Cardiac atrium fibroblast (primary cell): ENCODE measurements around the gene MINDY3. TPM values are rescaled to one million over a fixed set of nuclear protein-coding genes. Genes with fewer than 3 reads are reported as not detected.

Experiments used
- total RNA-seq: library from RNA; depleted of rRNA; stranded (reverse); fragments of >200 nt; gene quantifications from 2 replicates; pipeline ENCODE4 v1.2.3, GENCODE V29; 2015

MINDY3 gene
- 19.7 and 24.1 TPM in 2 replicates for total RNA-seq

GRCh38 chr10:15859906-15860691, at the start of gene MINDY3:
TSS of gene MINDY3 (minus strand) at chr10:15860507. CDS start at chr10:15860299, 208 bp downstream.

Other genes with a start within 250 kb of the MINDY3 start
- 10.1 and 16.0 TPM in 2 replicates for gene ITGA8, start 140.6 kb downstream of the MINDY3 start, total RNA-seq